Stimulated activated CD4-positive, alpha-beta T cell treated with anti-CD3 and anti-CD28 coated beads, Interleukin-12 subunit alpha, Interleukin-12 subunit beta, amount 100 ng/mL, for 4 hours (primary cell): ENCODE results near the gene PIGU.
A peak's percentile ranks its signal among the peaks of the same experiment; 100 is the strongest.
"Not testable (repeated sequence)": the region's sequence is repeated elsewhere in the genome, so short reads cannot be mapped to it uniquely, and the experiment has no call there.

Experiments
- DNase-seq: peaks from one replicate; pipeline ENCODE4 v3.0.0-alpha.2; 2020

Gene PIGU

GRCh38 chr20:34676642-34677373 is at the start of gene PIGU:
TSS of gene PIGU (minus strand) at chr20:34677092. CDS start at chr20:34677085, 7 bp downstream.
- DNase-seq = peak; percentile 94

DNA sequence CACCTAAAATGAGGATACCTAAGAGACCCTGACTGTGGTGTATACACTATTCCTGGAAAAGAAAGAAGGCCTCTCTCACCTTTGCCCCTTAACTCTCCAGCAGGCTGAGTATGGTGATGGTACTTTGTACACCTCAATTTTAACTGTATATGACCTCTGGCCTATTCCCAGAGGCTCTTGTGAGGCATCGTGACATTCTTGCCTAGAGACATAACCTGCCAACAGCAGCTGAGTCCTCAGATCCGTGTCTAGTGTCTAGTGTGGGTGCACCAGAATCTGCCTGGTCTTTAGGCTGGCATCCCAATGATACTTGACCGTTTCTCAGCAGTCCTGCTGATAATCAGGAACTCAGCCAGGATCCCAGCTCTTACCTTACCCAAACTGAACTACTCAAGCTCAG is 47.3 kb upstream of the PIGU start:
- DNase-seq = no peak

- DNase-seq = not testable (repeated sequence)
Observed at GRCh38 chr20:34722560-34722959, 45.7 kb upstream of the PIGU start.

DNA sequence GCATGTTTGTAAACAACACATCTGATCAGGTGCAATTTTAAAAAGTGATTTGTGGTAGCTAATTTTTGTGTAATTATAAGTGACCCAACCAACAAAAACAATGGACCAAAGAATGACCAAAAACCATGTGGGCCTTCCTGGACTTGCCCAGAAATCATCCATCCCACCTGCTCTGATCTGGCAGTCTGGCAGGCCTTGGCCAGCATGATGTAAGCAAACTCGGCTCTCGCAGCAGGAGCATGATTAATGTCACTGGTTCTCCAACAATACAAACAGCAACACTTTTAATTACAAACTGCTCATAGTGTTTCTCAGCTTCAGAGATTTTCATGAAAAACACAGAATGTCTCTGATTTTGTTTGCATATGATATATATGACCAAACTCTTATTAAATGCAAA is 43.4 kb upstream of the PIGU start:
- DNase-seq = no peak

DNA sequence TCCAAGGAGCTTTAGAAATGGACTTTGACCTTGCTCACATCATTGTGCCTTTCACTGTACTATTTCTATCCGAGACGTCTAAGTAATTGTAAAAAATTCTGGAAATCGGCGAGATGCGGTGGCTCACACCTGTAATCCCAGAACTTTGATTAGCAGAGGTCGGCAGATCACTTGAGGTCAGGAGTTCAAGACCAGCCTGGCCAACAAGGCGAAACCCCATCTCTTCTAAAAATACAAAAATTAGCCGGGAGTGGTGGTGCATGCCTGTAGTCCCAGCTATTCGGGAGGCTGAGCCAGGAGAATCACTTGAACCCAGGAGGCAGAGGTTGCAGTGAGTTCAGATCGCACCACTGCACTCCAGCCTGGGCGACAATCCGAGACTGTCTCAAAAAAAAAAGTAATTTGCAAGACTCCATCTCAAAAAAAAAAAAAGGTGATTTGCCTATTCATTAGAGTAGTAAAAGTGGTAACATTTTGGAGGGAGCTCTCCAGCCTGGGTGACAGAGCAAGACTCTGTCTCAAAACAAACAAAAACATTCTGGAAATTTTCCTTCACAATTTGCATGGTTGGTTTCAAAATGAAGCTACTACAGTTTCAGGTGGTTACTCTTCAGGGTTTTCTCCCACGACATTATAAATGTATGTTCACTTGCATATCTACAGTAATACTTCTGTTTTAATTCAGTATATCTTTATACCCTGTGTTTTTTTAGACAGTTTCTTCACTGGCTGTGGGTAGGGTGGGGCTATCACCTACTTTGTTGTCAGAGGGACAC is 42.5 kb upstream of the PIGU start:
- DNase-seq = not testable (repeated sequence)

- no peak for DNase-seq
Observed at GRCh38 chr20:34717230-34718095, 40.6 kb upstream of the PIGU start.

DNA sequence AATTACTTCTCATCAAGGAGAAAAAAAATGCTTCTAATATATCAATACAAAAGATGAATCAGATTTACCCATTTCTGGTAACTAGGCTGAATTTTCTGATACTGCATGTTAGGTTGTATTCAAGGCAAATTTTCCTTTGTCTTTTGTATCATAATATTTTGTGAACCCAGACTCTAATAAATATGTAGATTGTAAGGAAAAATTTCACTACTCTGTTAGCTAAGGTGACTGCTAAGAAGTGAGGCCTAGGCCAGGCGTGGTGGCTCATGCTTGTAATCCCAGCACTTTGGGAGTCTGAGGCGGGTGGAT is 40.0 kb upstream of the PIGU start:
- DNase-seq = no peak

DNA sequence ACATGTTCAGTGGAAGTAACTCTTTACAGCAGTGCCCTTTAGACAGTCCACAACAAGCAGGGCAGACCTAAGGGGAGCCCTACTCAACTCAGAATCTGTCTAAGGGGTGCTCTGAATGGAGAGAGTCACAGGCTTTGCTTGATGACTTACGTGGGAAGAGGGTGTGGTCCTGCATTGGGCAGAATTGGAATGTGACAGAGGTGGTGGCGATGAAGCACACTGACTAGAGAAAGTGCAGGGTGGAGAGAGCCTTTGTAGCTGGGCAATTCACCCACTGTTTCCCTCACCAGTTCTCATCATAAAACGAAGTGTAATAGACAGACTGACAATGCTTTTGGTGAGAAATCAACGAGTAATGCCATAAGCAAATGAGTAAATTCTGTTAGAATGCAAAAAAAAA is 38.5 kb upstream of the PIGU start:
- DNase-seq = no peak

GRCh38 chr20:34713944-34714515 is 37.1 kb upstream of the PIGU start:
- DNase-seq = not testable (repeated sequence)

- DNase-seq = no peak
Observed at GRCh38 chr20:34713194-34713943, 36.5 kb upstream of the PIGU start.

DNA sequence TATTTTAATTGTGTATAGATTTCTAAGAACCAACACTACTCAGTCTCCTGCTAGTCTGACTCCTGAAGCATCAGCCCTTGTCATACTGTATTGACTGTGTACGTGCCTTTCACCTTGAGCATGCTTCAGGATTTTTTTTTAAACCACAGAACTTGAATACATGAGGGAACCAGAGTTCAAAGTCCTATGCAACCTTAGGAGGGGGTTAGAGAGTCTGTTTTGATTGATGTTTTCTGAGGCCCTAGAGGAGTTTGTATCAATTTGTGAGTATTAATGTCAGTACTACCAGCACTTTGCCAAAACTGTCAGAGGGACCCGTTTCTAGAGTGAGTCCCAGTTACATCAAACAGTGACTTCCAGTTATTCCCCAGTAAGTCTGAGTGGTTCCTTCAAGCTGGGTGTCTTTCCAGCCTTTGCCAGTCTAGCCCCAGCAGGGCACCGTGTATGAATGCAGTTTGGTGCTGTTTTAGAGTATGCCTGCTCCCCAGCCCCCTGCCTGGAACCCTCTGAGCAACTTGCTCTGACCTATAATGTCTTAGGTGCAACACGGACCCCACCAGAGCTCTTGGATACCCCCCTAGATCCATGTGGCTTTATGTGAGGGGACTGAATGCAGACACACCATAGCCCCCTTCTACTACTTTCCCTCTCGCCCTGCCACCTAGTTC is 35.8 kb upstream of the PIGU start:
- no peak for DNase-seq

- DNase-seq = no peak
Observed at GRCh38 chr20:34711813-34712430, 35.0 kb upstream of the PIGU start.

DNA sequence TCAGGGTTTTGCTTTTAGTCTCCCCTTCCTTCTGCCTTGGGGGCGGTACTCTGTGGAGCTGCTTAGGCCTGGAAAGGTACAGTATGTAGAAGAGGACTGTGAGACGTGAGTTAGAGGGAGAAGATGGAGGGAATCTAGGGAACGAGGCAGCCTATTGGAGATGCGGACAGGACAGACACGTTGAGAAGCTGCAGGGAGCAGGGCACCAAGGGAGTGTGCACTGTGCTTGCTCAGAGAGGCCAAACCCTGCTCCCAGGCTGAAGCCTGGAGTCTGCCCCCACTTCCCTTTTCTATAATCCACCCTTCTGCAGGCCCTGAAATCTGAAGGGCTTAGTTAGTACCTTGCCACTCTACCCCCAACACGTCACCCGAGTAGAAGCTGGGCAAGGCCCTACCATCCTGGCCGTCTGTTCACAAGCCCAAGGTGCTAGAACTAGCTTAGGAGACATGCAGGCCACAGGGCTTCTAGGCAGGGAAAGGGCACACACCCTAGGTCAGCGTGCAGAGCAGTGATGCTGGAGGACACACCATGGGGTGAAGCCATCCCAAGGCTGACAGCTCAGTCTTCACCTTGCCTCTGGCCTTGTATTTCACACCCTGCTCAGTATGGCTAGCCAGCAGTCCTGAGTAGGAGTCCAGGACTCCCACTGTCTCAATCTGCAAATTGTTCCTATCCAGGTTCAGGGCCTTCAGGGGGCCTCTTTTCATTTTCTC is 34.1 kb upstream of the PIGU start:
- no peak for DNase-seq

DNA sequence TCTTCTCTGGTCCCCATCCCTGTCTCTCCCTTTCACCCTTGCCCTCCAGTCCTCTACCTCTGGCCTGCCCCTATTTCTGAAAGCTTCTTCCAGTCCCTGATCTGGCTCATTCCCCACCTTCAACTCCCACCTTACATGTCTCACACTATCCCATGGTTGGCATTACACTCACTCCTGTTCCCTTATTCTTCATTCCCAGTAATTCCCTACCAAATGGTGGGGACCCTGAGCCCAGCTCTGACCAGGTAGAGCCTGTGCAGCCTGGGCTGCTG is 33.6 kb upstream of the PIGU start:
- DNase-seq = no peak

DNA sequence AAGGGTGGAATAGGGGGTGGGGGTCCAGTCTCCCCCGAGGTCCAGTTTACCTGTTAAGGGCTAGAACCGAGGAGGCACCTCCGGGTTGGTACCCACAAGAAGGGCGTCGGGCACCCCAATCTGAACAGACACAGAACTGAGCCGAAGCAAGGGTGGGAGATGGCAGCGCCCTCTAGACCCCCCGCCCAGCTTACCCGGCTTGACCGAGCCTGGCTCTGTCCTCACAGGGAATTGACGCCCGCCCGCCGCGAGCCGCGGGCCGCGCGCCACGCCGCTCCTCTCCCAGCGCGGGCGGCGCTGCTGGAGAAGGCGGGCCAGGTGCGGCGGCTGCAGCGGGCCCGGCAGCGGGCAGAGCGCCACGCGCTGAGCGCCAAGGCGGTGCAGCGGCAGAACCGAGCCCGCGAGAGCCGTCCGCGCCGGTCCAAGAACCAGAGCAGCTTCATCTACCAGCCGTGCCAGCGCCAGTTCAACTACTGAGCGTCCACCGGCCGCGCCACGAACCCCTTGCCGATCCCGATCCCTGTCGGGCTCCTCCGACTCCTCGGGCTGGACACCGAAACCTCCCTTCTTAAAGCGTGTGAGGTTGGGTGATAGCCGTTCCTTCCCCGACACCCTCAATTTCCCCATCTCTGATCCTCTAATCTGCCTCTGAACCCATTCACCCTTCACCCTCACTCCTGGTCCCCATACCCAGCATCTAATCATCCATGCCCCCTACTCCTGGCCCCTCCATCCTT is 33.1 kb upstream of the PIGU start:
- DNase-seq = peak; percentile 69

DNA sequence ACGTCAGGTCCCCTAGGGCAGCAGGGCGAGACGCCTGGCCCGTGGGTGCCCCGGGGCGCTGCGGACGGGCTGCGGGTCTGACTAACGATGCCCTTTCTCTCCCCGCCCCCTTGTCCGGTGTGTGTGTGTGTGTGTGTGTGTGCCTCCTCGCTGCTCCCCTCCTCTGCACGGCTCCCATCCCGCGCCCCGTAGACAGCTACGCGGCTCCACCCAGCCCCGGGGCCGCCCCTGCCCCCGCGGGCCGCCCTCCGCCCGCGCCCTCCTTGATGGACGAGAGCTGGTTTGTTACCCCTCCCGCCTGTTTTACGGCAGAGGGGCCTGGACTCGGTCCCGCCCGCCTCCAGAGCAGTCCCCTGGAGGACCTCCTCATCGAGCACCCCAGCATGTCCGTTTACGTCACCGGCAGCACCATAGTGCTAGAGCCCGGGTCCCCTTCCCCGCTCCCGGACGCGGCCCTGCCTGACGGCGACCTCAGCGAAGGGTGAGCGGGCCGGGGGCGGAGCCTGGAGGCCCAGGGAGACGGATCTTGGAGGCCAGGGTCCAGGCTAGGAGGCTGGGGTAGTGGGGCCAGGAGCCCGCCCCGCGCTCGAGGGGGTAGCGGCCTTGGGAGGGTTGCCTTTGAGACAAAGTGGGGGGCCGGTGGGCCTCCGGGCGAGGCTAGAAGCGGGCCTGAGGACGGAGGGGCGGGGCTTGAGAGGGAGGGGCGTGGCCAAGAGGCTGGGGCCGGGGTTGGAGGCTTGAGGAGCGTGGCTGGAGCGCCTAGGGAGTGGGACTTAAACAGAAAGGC is 32.3 kb upstream of the PIGU start:
- DNase-seq = peak; percentile 80

DNA sequence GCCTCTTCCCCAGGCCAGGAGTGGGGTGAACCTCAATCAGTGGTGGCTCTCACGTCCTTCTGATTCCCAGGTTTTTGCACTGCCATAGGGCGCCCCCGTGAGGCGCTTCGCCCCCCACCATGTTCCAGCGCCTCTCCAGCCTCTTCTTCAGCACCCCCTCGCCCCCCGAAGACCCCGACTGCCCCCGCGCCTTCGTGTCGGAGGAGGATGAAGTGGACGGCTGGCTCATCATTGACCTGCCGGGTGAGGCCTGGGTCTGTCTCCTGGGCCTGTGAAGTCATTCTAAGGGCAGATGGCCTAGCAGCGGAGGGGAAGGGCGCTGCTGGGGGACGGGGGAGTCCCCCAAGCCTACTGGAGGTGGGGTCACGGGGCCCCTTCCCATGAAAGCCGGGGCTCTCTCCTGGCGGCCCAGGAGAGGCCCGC is 31.7 kb upstream of the PIGU start:
- DNase-seq = peak; percentile 44

GRCh38 chr20:34706912-34707784 is 30.3 kb upstream of the PIGU start:
- DNase-seq = no peak
